ENCODE results near the gene EIF1.

DNA sequence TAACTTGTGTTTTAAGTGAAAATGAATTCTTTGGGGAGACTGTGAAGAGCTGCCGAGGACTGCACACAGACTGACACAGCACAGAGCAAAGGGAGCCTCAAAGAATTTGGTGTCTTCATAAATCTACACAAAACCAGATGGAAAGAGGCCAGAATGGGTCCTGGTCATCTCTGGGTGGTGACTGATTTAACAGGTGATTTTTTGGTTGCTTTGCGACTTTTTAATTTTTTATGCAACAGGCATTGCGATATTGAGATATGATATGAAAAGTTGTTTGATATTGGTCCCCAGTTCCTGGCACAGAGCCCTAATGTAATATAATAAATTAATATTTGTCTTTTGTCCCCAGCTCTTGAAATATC is 12.6 kb upstream of the EIF1 start:
- TF ChIP-seq CTCF (IDR thresholded peaks at IDR 0.05), result no peak
- TF ChIP-seq EZH2 (IDR thresholded peaks at IDR 0.05; ENCODE audit: borderline replicate concordance, insufficient read depth, low read depth, low read length, poor library complexity, severe bottlenecking), result no peak

All from B cell (primary cell).